HL-60 (cell line): ENCODE results near the gene TGM2.

Experiments used
- GABPA ChIP-seq: IDR thresholded peaks from 2 replicates; pipeline ENCODE4 v1.6.1; 2012; ENCODE audit warnings: low read depth
- POLR2AphosphoS5 ChIP-seq: IDR thresholded peaks from 2 replicates; pipeline ENCODE4 v1.6.1; 2012; ENCODE audit warnings: low read depth
- TF ChIP-seq, protein P1 (sequence below): IDR thresholded peaks from one replicate; pipeline ENCODE4 v1.5.1; 2011; ENCODE audit warnings: low read length, control low read depth, inconsistent platforms; ENCODE audit not compliant: insufficient read depth
- TF ChIP-seq, protein P2 (sequence below): IDR thresholded peaks from 2 replicates; pipeline ENCODE4 v1.6.1; 2012; ENCODE audit warnings: low read depth; ENCODE audit not compliant: insufficient replicate concordance

DNA sequence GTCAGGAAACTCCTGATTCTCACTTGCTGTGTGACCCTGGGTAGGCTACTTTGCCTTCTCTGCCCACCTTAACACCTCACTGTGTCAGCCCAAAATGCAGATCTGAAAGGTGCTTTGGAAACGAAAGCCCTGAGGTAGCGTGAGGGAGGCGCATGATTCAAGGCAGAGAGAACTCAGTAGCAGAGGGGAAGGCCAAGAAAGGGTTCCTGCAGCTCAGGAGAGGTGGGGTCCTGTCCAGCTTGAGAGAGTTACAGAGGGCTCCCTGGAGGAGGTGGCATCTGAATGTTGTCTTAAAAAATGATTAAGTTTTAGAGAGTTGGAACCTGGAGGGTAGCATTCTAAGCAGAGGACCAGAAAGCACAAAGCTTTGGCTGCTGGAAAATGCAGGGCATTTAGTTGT lies 13.6 kb downstream of the TGM2 start:
- TF ChIP-seq, protein P1, sequence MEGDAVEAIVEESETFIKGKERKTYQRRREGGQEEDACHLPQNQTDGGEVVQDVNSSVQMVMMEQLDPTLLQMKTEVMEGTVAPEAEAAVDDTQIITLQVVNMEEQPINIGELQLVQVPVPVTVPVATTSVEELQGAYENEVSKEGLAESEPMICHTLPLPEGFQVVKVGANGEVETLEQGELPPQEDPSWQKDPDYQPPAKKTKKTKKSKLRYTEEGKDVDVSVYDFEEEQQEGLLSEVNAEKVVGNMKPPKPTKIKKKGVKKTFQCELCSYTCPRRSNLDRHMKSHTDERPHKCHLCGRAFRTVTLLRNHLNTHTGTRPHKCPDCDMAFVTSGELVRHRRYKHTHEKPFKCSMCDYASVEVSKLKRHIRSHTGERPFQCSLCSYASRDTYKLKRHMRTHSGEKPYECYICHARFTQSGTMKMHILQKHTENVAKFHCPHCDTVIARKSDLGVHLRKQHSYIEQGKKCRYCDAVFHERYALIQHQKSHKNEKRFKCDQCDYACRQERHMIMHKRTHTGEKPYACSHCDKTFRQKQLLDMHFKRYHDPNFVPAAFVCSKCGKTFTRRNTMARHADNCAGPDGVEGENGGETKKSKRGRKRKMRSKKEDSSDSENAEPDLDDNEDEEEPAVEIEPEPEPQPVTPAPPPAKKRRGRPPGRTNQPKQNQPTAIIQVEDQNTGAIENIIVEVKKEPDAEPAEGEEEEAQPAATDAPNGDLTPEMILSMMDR, result no peak
- TF ChIP-seq, protein P2, sequence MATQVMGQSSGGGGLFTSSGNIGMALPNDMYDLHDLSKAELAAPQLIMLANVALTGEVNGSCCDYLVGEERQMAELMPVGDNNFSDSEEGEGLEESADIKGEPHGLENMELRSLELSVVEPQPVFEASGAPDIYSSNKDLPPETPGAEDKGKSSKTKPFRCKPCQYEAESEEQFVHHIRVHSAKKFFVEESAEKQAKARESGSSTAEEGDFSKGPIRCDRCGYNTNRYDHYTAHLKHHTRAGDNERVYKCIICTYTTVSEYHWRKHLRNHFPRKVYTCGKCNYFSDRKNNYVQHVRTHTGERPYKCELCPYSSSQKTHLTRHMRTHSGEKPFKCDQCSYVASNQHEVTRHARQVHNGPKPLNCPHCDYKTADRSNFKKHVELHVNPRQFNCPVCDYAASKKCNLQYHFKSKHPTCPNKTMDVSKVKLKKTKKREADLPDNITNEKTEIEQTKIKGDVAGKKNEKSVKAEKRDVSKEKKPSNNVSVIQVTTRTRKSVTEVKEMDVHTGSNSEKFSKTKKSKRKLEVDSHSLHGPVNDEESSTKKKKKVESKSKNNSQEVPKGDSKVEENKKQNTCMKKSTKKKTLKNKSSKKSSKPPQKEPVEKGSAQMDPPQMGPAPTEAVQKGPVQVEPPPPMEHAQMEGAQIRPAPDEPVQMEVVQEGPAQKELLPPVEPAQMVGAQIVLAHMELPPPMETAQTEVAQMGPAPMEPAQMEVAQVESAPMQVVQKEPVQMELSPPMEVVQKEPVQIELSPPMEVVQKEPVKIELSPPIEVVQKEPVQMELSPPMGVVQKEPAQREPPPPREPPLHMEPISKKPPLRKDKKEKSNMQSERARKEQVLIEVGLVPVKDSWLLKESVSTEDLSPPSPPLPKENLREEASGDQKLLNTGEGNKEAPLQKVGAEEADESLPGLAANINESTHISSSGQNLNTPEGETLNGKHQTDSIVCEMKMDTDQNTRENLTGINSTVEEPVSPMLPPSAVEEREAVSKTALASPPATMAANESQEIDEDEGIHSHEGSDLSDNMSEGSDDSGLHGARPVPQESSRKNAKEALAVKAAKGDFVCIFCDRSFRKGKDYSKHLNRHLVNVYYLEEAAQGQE, result no peak
- TF ChIP-seq GABPA (no peak), POLR2AphosphoS5 (no peak)
